Measurements from ENCODE around the gene SELP.

DNA sequence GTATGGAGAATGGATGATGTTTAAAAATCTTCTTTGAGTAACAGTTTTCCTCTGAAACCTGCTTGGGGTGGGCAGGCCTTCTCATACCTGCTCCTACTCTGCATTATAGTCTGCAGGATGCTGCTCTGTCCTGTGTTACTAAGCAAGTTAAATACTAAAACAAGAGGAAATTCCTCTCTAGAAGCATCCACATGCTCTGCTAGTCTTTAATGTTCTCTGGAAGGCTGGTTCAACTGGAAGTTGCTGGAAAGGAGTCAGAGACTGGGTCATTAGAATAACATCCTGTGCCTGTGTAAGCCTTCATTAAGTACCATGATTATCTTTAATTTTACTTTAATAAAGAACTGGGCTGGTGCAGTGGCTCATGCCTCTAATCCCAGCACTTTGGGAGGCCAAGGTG, 5.8 kb downstream of the SELP start:
- TF ChIP-seq, protein P1, sequence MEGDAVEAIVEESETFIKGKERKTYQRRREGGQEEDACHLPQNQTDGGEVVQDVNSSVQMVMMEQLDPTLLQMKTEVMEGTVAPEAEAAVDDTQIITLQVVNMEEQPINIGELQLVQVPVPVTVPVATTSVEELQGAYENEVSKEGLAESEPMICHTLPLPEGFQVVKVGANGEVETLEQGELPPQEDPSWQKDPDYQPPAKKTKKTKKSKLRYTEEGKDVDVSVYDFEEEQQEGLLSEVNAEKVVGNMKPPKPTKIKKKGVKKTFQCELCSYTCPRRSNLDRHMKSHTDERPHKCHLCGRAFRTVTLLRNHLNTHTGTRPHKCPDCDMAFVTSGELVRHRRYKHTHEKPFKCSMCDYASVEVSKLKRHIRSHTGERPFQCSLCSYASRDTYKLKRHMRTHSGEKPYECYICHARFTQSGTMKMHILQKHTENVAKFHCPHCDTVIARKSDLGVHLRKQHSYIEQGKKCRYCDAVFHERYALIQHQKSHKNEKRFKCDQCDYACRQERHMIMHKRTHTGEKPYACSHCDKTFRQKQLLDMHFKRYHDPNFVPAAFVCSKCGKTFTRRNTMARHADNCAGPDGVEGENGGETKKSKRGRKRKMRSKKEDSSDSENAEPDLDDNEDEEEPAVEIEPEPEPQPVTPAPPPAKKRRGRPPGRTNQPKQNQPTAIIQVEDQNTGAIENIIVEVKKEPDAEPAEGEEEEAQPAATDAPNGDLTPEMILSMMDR (conservative IDR thresholded peaks at IDR 0.05), result no peak
- TF ChIP-seq EZH2 (IDR thresholded peaks at IDR 0.05; ENCODE audit: low read depth), result no peak

Measured in PC-9 (cell line).